Astrocyte of the cerebellum (primary cell): ENCODE results near the gene PDE8B.

Experiments
- DNase-seq: peaks from one replicate; pipeline ENCODE4 v3.0.0-alpha.2; 2011; ENCODE audit warnings: low read depth
- H3K4me3 ChIP-seq: 2 replicates; pipeline ENCODE4 v1.5.1; 2011; ENCODE audit warnings: mild to moderate bottlenecking, low read depth, low read length, moderate library complexity
- CTCF ChIP-seq: IDR thresholded peaks from 2 replicates; pipeline ENCODE4 v1.5.1; 2012; ENCODE audit warnings: low read length, low read depth, moderate library complexity, mild to moderate bottlenecking; ENCODE audit errors: missing control alignments
- in situ Hi-C: cut with HindIII; loops from 2 replicates; pipeline ENCODE4 v1.10.0; 2017; ENCODE audit warnings: low sequenced_read_pairs

Gene PDE8B

GRCh38 chr5:77258652-77259051 lies 48.2 kb downstream of the PDE8B start:
- DNase-seq, result no peak
- TF ChIP-seq CTCF, result no peak
- H3K4me3 ChIP-seq, result no peak overlapping the region
- in situ Hi-C loops, result no loop called here

- DNase-seq, result no peak
- no peak overlapping the region for H3K4me3 ChIP-seq
- no peak for TF ChIP-seq CTCF
- in situ Hi-C loops, result no loop called here
Observed at GRCh38 chr5:77259476-77259875, 49.0 kb downstream of the PDE8B start.

- H3K4me3 ChIP-seq, result no peak overlapping the region
- no peak for TF ChIP-seq CTCF
- in situ Hi-C loops, result no loop called here
- no peak for DNase-seq
Observed at GRCh38 chr5:77262697-77263096, 52.2 kb downstream of the PDE8B start.

GRCh38 chr5:77266291-77266690 lies 55.8 kb downstream of the PDE8B start:
- no peak for DNase-seq
- no peak overlapping the region for H3K4me3 ChIP-seq
- no peak for TF ChIP-seq CTCF
- in situ Hi-C loops, result no loop called here

GRCh38 chr5:77267496-77267895 lies 57.0 kb downstream of the PDE8B start:
- in situ Hi-C loops, result no loop called here

GRCh38 chr5:77272206-77272605 lies 61.7 kb downstream of the PDE8B start:
- DNase-seq, result no peak
- in situ Hi-C loops, result no loop called here
- H3K4me3 ChIP-seq, result no peak overlapping the region
- no peak for TF ChIP-seq CTCF

More at GRCh38 chr5:77267496-77267895, 57.0 kb downstream of the PDE8B start:
- H3K4me3 ChIP-seq, result no peak overlapping the region
- DNase-seq, result no peak
- no peak for TF ChIP-seq CTCF

GRCh38 chr5:77277759-77278158 lies 67.3 kb downstream of the PDE8B start:
- no peak overlapping the region for H3K4me3 ChIP-seq
- DNase-seq, result no peak
- in situ Hi-C loops, result no loop called here
- no peak for TF ChIP-seq CTCF
